ENCODE measurements around the gene FAM114A2.

The FAM114A2 gene

DNA sequence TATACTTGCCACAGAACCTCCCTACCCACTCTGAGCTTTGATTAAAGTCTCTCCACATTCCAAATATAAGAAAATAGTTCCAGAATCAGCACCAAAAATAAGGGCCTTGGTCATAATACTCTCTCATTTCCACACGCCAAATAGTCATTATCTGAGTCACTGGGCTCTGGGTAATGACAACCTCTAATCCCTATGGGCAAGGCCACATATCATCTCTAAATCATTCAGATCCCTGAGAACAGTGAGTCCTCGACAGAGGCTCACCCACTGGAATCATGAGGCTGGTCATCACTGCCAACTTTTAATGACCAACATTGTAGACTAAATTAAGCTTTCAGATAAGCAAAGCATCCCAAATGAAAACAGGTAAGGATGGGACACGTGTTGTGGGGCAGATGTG is 28.1 kb downstream of the FAM114A2 start:
- DNase-seq = no peak
- no peak for TF ChIP-seq CTCF (IDR thresholded peaks at IDR 0.05)
- Histone ChIP-seq H3K27me3 (no peaks in the 10 kb centered on the region), H3K4me1 (no peaks in the 10 kb centered on the region), H3K36me3 (peaks cover 0 to 43% (median 22%) of the 10 kb centered on the region in 3 donors), H3K4me3 (no peak overlapping the region), H3K27ac (no peak overlapping the region), H3K9me3 (no peaks in the 10 kb centered on the region)
- intact Hi-C loops (cut with DNase I; ENCODE audit: low total_unique reads) = no loop called here

DNA sequence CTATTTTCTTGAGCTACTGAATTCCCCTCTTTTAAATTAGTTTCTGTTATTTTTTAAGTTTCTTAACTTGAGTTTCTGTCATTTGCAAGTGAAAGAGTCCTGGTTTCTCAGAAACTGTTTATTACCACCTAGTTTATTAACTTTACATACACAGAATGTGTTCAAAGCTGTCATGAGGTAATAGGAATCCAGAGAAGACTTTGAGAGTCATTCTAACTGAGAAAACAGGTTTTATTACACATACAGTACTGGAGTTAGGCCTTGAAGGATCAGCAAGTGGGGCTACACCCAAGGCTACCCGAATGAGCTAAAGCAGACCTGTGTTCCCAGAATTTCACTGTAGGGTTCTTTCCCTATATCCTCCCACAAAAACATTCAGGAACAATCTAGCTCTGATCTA is 33.1 kb downstream of the FAM114A2 start:
- Histone ChIP-seq H3K27ac (no peak overlapping the region), H3K4me1 (no peaks in the 10 kb centered on the region), H3K36me3 (peaks cover 9 to 29% (median 20%) of the 10 kb centered on the region in 3 donors), H3K27me3 (no peaks in the 10 kb centered on the region), H3K9me3 (no peaks in the 10 kb centered on the region), H3K4me3 (no peak overlapping the region)
- no peak for TF ChIP-seq CTCF (IDR thresholded peaks at IDR 0.05)
- intact Hi-C loops (cut with DNase I; ENCODE audit: low total_unique reads) = no loop called here
- no peak for DNase-seq

DNA sequence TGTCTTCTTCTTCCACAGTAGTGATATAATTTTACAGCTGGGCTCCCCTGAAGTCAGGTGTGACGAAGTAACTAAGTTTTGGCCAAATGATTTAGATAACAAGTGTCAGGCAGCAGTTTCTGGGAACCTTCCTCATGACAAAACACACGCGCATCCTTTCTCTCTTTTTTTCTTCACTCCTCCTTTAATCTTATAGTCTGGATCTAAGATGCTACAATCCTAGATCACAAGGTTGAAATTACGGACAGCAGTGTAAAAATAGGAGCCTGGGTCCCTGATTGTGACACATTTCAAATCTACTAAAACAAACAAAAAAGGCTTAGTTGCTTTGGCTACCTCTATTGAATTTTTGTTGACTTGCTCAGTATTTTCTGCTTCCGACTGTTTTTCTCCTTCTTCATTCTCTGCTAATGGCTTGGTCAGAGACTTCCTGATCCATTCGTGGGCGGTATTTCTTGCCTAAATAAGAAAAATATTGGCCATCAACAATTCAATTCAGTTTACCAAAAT is 36.1 kb downstream of the FAM114A2 start:
- no peaks in the 10 kb centered on the region for H3K4me1 ChIP-seq

DNA sequence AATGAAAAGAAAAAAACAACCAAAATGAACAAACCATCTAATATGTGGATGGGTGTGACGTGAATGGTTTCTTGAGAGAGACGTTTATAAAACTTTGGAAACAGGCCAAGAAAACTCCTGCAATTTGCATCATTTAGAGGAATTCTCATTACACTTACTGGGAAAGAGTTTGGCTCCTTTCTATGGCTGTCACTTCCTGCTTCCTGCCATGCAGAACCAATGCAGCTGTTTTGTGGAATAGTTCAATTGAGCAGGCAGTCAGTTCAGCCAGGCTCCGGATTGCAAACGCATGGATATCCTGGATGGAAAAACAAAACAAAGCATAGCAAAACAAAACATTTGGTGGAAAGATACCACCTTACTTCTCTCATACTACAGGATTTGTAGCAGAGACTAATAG is 36.6 kb downstream of the FAM114A2 start:
- no peak for DNase-seq
- no peak for TF ChIP-seq CTCF (IDR thresholded peaks at IDR 0.05)
- H3K36me3 ChIP-seq = peaks cover 30 to 45% (median 36%) of the 10 kb centered on the region in 3 donors

More for the DNA sequence above, 36.1 kb downstream of the FAM114A2 start:
- Histone ChIP-seq H3K36me3 (peaks cover 30 to 40% (median 35%) of the 10 kb centered on the region in 3 donors), H3K27ac (no peak overlapping the region), H3K4me3 (no peak overlapping the region), H3K27me3 (no peaks in the 10 kb centered on the region), H3K9me3 (no peaks in the 10 kb centered on the region)
- intact Hi-C loops (cut with DNase I; ENCODE audit: low total_unique reads) = no loop called here
- DNase-seq = no peak
- TF ChIP-seq CTCF (IDR thresholded peaks at IDR 0.05) = no peak

GRCh38 chr5:154000703-154001102 is 38.0 kb downstream of the FAM114A2 start:
- Histone ChIP-seq H3K9me3 (no peaks in the 10 kb centered on the region), H3K4me3 (no peak overlapping the region), H3K27ac (no peak overlapping the region), H3K36me3 (peaks cover 30 to 47% (median 46%) of the 10 kb centered on the region in 3 donors), H3K27me3 (no peaks in the 10 kb centered on the region), H3K4me1 (no peaks in the 10 kb centered on the region)
- TF ChIP-seq CTCF (IDR thresholded peaks at IDR 0.05) = no peak
- intact Hi-C loops (cut with DNase I; ENCODE audit: low total_unique reads) = no loop called here
- no peak for DNase-seq

More for the DNA sequence above, 36.6 kb downstream of the FAM114A2 start:
- intact Hi-C loops (cut with DNase I; ENCODE audit: low total_unique reads) = no loop called here
- Histone ChIP-seq H3K27me3 (no peaks in the 10 kb centered on the region), H3K4me3 (no peak overlapping the region), H3K4me1 (no peaks in the 10 kb centered on the region), H3K9me3 (no peaks in the 10 kb centered on the region), H3K27ac (no peak overlapping the region)

DNA sequence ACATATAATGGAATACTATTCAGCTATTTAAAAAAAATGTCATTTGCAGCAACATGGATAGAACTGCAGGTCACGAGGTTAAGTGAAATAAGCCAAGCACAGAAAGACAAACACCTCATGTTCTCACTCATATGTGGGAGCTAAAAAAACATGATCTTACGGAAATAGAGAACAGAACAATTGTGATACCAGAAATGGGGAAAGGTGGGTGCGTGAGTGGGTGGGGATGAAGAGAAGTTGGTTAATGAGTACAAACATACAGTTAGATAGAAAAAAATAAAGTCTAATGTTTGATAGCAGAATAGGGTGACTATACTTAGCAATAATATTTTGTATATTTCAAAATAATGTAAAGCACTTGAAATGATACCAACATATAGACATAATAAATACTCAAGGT is 38.7 kb downstream of the FAM114A2 start:
- Histone ChIP-seq H3K9me3 (no peaks in the 10 kb centered on the region), H3K4me1 (no peaks in the 10 kb centered on the region), H3K27ac (no peak overlapping the region), H3K27me3 (no peaks in the 10 kb centered on the region), H3K4me3 (no peak overlapping the region), H3K36me3 (peaks cover 30 to 47% (median 46%) of the 10 kb centered on the region in 3 donors)
- no peak for DNase-seq
- no peak for TF ChIP-seq CTCF (IDR thresholded peaks at IDR 0.05)
- intact Hi-C loops (cut with DNase I; ENCODE audit: low total_unique reads) = no loop called here
